ENCODE results near the gene WSCD2.

The WSCD2 gene

DNA sequence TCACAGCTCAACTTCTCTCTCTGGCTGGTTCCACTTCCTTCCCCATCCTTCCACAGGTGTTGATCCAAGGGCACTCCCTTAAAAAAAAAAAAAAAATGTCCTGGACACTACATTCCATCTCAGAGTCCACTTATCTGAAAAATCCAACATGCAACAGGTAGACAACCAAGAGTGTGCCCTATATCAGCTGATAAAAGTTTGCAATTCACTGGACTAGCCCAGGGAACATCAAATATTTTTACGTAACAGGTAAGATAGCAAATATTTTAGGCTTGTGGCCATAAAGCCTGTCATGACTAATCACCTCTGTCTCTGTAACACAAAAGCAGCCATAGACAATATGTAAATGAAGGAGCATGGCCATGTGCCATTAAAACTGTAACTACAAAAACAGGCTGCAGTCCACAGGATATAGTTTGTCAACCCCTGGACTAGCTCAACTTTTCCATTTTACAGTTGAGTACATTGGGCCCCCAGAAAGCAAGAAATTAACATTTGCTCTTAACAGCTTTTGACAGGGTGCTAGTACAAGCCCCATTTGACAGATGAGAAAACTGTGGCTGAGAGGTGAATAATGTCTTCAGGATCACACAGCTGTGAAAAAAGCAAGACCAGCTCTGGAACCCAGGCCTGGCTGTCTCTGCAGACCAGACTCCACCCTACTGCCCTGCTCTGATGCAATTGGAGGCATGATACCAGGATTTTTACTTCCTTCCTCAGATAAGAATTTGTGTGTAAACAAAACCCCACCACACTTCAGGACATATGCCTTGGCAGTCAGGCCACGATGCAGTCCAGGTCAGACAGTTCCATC is 141.2 kb downstream of the WSCD2 start:
- DNase-seq = no peak

DNA sequence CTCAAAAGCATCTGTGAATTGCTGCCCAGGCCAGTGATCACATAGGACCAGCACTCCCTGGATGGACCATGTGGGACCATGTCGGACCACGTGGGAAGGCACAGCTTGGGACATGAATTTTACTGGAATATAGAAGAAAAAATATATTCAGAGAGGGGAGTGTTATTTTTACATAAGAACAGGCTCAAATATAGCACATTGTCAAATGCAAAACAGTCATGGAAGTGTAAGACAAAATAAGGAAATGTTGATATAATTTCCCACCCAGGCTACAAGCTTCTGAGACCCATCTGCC is 141.7 kb downstream of the WSCD2 start:
- Histone ChIP-seq H3K27ac (ENCODE audit: low read length) (no peak overlapping the region), H3F3A (ENCODE audit: insufficient read depth, low read length) (no peaks in the 10 kb centered on the region), H3K4me2 (ENCODE audit: low read depth, low read length) (no peak overlapping the region), H3K4me3 (ENCODE audit: low read length) (no peak overlapping the region), H2AFZ (ENCODE audit: low read length) (no peak overlapping the region), H4K20me1 (ENCODE audit: insufficient read depth, low read length) (no peaks in the 10 kb centered on the region), H3K9me3 (replicated peaks; ENCODE audit: insufficient read depth, low read length) (no peaks in the 10 kb centered on the region), H3K9me2 (replicated peaks; ENCODE audit: insufficient read depth, low read length) (no peaks in the 10 kb centered on the region), H3K27me3 (replicated peaks; ENCODE audit: insufficient read depth, low read length) (no peaks in the 10 kb centered on the region), H3K36me3 (replicated peaks; ENCODE audit: insufficient read depth, low read length) (no peaks in the 10 kb centered on the region), H3K4me1 (ENCODE audit: low read length) (no peaks in the 10 kb centered on the region), H3K9ac (ENCODE audit: low read length) (no peak overlapping the region), H3K79me2 (ENCODE audit: low read length) (no peaks in the 10 kb centered on the region)
- no peak for DNase-seq
- TF ChIP-seq, protein P1, sequence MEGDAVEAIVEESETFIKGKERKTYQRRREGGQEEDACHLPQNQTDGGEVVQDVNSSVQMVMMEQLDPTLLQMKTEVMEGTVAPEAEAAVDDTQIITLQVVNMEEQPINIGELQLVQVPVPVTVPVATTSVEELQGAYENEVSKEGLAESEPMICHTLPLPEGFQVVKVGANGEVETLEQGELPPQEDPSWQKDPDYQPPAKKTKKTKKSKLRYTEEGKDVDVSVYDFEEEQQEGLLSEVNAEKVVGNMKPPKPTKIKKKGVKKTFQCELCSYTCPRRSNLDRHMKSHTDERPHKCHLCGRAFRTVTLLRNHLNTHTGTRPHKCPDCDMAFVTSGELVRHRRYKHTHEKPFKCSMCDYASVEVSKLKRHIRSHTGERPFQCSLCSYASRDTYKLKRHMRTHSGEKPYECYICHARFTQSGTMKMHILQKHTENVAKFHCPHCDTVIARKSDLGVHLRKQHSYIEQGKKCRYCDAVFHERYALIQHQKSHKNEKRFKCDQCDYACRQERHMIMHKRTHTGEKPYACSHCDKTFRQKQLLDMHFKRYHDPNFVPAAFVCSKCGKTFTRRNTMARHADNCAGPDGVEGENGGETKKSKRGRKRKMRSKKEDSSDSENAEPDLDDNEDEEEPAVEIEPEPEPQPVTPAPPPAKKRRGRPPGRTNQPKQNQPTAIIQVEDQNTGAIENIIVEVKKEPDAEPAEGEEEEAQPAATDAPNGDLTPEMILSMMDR (IDR thresholded peaks at IDR 0.05; ENCODE audit: low read length) = no peak
- TF ChIP-seq EZH2phosphoT487 (IDR thresholded peaks at IDR 0.05; ENCODE audit: low read length) (no peak), EZH2 (optimal IDR thresholded peaks at IDR 0.05; ENCODE audit: low read depth, low read length) (no peak)

More for the DNA sequence above, 141.2 kb downstream of the WSCD2 start:
- Histone ChIP-seq H3K36me3 (replicated peaks; ENCODE audit: insufficient read depth, low read length) (no peaks in the 10 kb centered on the region), H3K79me2 (ENCODE audit: low read length) (no peaks in the 10 kb centered on the region), H3K4me3 (ENCODE audit: low read length) (no peak overlapping the region), H3K9me2 (replicated peaks; ENCODE audit: insufficient read depth, low read length) (no peaks in the 10 kb centered on the region), H3K4me1 (ENCODE audit: low read length) (no peaks in the 10 kb centered on the region), H3K9me3 (replicated peaks; ENCODE audit: insufficient read depth, low read length) (no peaks in the 10 kb centered on the region), H4K20me1 (ENCODE audit: insufficient read depth, low read length) (no peaks in the 10 kb centered on the region), H3K27me3 (replicated peaks; ENCODE audit: insufficient read depth, low read length) (no peaks in the 10 kb centered on the region), H3K27ac (ENCODE audit: low read length) (no peak overlapping the region), H3F3A (ENCODE audit: insufficient read depth, low read length) (no peaks in the 10 kb centered on the region), H3K9ac (ENCODE audit: low read length) (no peak overlapping the region), H2AFZ (ENCODE audit: low read length) (no peak overlapping the region), H3K4me2 (ENCODE audit: low read depth, low read length) (no peak overlapping the region)
- no peak for TF ChIP-seq EZH2 (optimal IDR thresholded peaks at IDR 0.05; ENCODE audit: low read depth, low read length)
- TF ChIP-seq, protein P1 (IDR thresholded peaks at IDR 0.05; ENCODE audit: low read length) = no peak

DNA sequence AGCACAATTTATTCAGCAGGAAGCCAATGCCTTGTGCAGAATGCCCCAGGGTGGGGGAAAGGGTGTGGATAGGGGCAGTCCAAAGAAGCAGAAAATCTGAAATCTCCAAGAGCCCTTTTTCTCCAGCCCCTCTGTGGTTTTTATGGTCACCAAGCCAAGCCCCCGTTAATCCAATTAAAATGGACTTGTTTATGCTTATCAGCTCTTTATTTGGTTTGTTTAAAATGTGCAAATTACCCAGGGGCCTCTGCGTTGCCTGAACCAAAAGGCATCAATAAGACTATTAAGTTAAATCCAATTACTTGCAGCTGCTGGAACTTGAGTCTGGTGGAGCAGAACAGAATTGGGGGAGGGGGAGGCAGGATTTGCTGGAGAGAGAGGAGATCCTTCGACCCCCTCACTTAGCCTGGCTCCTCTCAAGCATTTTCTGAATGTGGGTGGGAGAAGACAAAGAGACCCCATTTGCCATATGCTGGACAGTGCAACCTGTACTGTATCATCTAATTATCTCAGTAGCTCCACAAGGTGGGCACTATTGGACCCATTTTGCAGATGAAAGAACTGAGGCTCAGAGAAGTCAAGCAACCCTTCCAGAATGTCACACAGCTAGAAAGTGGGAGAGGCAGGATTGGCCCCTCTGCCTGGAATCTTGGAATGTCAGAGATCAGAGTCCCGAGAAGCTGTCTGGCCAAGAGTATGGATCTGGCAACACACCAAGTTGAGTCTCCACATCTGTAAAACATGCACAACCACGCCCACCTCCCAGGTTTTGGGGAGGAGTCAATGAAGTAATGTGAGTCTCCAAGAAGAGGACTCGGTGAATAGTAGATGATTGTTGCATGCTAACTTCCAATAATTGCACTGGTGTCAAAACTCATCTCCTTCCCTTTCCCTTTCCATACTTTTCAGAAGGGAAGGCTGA is 143.1 kb downstream of the WSCD2 start:
- Histone ChIP-seq H3K36me3 (replicated peaks; ENCODE audit: insufficient read depth, low read length) (no peaks in the 10 kb centered on the region), H3K27ac (ENCODE audit: low read length) (no peak overlapping the region), H4K20me1 (ENCODE audit: insufficient read depth, low read length) (no peaks in the 10 kb centered on the region), H3K4me1 (ENCODE audit: low read length) (no peaks in the 10 kb centered on the region), H3K27me3 (replicated peaks; ENCODE audit: insufficient read depth, low read length) (no peaks in the 10 kb centered on the region), H3K9me2 (replicated peaks; ENCODE audit: insufficient read depth, low read length) (no peaks in the 10 kb centered on the region), H3K79me2 (ENCODE audit: low read length) (no peaks in the 10 kb centered on the region), H3K9me3 (replicated peaks; ENCODE audit: insufficient read depth, low read length) (no peaks in the 10 kb centered on the region), H3K4me3 (ENCODE audit: low read length) (no peak overlapping the region), H2AFZ (ENCODE audit: low read length) (no peak overlapping the region), H3F3A (ENCODE audit: insufficient read depth, low read length) (no peaks in the 10 kb centered on the region), H3K4me2 (ENCODE audit: low read depth, low read length) (no peak overlapping the region), H3K9ac (ENCODE audit: low read length) (no peak overlapping the region)
- no peak for DNase-seq
- TF ChIP-seq EZH2 (optimal IDR thresholded peaks at IDR 0.05; ENCODE audit: low read depth, low read length) (no peak), EZH2phosphoT487 (IDR thresholded peaks at IDR 0.05; ENCODE audit: low read length) (no peak)
- TF ChIP-seq, protein P1 (IDR thresholded peaks at IDR 0.05; ENCODE audit: low read length) = no peak
